ENCODE measurements around the gene SLC35D2.

SLC35D2 gene

GRCh38 chr9:96304230-96304629 is 79.3 kb downstream of the SLC35D2 start:
- DNase-seq, result no peak

GRCh38 chr9:96302021-96302420 is 81.5 kb downstream of the SLC35D2 start, which contains the start of gene HSD17B3:
Gene HSD17B3 (minus strand): TSS chr9:96302176. CDS start chr9:96302104, 72 bp downstream.
- DNase-seq, result no peak

- no peak for DNase-seq
Observed at GRCh38 chr9:96299823-96300222, 83.7 kb downstream of the SLC35D2 start.

GRCh38 chr9:96294159-96294545 is 89.4 kb downstream of the SLC35D2 start:
- no peak for DNase-seq

- DNase-seq, result no peak
Observed at GRCh38 chr9:96293498-96294158, 89.9 kb downstream of the SLC35D2 start.

- no peak for DNase-seq
Observed at GRCh38 chr9:96289392-96289791, 94.1 kb downstream of the SLC35D2 start.

GRCh38 chr9:96281641-96282040 is 101.9 kb downstream of the SLC35D2 start:
- DNase-seq, result no peak

- DNase-seq, result no peak
Observed at GRCh38 chr9:96279932-96280331, 103.6 kb downstream of the SLC35D2 start.

- no peak for DNase-seq
Observed at GRCh38 chr9:96274939-96275338, 108.6 kb downstream of the SLC35D2 start.

All from T1000 (cell line).